Measurements from ENCODE around the gene ABCC1. TPM values are rescaled to one million over a fixed set of nuclear protein-coding genes. Genes with fewer than 3 reads are reported as not detected.

The ABCC1 gene
- total and polyA plus RNA-seq, 2 of the 8 experiments (the other 6 are each of a cell fraction or from before 2014, with no cell fraction given): 42.6 to 66.8 TPM

DNA sequence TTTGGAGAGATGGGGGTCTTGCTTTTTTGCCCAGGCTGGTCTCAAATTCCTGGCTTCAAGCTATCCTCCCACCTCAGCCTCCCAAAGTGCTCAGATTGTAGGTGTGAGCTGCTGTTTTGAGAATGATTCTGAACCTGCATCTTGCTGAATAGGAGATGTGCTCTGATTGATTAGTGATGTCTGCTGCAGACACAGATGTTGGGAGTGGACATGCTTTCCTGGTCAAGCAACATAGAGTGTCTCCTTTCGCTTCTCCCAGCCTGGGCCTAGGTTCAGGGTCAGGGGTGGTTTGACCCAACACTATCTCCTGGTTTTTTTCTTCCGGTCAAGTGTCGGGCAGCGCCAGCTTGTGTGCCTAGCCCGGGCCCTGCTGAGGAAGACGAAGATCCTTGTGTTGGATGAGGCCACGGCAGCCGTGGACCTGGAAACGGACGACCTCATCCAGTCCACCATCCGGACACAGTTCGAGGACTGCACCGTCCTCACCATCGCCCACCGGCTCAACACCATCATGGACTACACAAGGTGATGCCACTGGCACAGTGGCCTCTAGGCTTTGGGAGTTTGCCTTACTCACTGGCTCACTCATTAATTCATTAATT, 188.7 kb downstream of the ABCC1 start (continued):
- TF ChIP-seq JUN (IDR thresholded peaks at IDR 0.05; ENCODE audit: low read depth, low read length) (no peak), BCL11A (IDR thresholded peaks at IDR 0.05; ENCODE audit: low read depth in 2 of 2, low read length in 2 of 2) (no peak), SRF (IDR thresholded peaks at IDR 0.05; ENCODE audit: low read depth, low read length) (no peak), HDAC2 (IDR thresholded peaks at IDR 0.05; ENCODE audit: borderline replicate concordance in 1 of 2, low read depth in 2 of 2, low read length in 2 of 2) (no peak), SP1 (IDR thresholded peaks at IDR 0.05; ENCODE audit: low read depth, low read length) (no peak)
